ENCODE data around the gene SNUPN. TPM values are rescaled to one million over a fixed set of nuclear protein-coding genes. Genes with fewer than 3 reads are reported as not detected.
"Not testable (repeated sequence)": the region's sequence is repeated elsewhere in the genome, so short reads cannot be mapped to it uniquely, and the experiment has no call there.

The SNUPN gene
- total RNA-seq, 3 donors from 2014 or later = 18.7 to 23.9 (median 18.9) TPM

GRCh38 chr15:75639191-75639708, 13.7 kb upstream of the SNUPN start:
- DNase-seq (no peak), ATAC-seq (no peak)
- Histone ChIP-seq H3K4me1 (ENCODE audit: low read depth) (peaks cover 23% of the 10 kb centered on the region), H3K36me3 (ENCODE audit: low read depth) (no peaks in the 10 kb centered on the region), H3K9me3 (no peaks in the 10 kb centered on the region), H3K4me3 (peak overlapping the region; percentile 70)
- intact Hi-C loops (cut with DNase I, micrococcal nuclease) = no loop called here
- TF ChIP-seq, protein P1, sequence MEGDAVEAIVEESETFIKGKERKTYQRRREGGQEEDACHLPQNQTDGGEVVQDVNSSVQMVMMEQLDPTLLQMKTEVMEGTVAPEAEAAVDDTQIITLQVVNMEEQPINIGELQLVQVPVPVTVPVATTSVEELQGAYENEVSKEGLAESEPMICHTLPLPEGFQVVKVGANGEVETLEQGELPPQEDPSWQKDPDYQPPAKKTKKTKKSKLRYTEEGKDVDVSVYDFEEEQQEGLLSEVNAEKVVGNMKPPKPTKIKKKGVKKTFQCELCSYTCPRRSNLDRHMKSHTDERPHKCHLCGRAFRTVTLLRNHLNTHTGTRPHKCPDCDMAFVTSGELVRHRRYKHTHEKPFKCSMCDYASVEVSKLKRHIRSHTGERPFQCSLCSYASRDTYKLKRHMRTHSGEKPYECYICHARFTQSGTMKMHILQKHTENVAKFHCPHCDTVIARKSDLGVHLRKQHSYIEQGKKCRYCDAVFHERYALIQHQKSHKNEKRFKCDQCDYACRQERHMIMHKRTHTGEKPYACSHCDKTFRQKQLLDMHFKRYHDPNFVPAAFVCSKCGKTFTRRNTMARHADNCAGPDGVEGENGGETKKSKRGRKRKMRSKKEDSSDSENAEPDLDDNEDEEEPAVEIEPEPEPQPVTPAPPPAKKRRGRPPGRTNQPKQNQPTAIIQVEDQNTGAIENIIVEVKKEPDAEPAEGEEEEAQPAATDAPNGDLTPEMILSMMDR (IDR thresholded peaks at IDR 0.05) = no peak

GRCh38 chr15:75637245-75638009, 11.9 kb upstream of the SNUPN start:
- no peak for ATAC-seq
- Histone ChIP-seq H3K4me1 (ENCODE audit: low read depth) (peaks cover 23% of the 10 kb centered on the region), H3K9me3 (no peaks in the 10 kb centered on the region), H3K4me3 (no peak overlapping the region), H3K36me3 (ENCODE audit: low read depth) (no peaks in the 10 kb centered on the region)
- intact Hi-C loops (cut with DNase I, micrococcal nuclease) = no loop called here
- no peak for DNase-seq
- TF ChIP-seq, protein P1 (IDR thresholded peaks at IDR 0.05) = no peak

GRCh38 chr15:75636026-75636425, 10.5 kb upstream of the SNUPN start:
- H3K4me1 ChIP-seq (ENCODE audit: low read depth) = peaks cover 19% of the 10 kb centered on the region
- intact Hi-C loops (cut with DNase I, micrococcal nuclease) = no loop called here
- TF ChIP-seq, protein P1 (IDR thresholded peaks at IDR 0.05) = no peak
- H3K4me3 ChIP-seq = no peak overlapping the region
- no peaks in the 10 kb centered on the region for H3K36me3 ChIP-seq (ENCODE audit: low read depth)
- ATAC-seq (no peak), DNase-seq (no peak)
- no peaks in the 10 kb centered on the region for H3K9me3 ChIP-seq

DNA sequence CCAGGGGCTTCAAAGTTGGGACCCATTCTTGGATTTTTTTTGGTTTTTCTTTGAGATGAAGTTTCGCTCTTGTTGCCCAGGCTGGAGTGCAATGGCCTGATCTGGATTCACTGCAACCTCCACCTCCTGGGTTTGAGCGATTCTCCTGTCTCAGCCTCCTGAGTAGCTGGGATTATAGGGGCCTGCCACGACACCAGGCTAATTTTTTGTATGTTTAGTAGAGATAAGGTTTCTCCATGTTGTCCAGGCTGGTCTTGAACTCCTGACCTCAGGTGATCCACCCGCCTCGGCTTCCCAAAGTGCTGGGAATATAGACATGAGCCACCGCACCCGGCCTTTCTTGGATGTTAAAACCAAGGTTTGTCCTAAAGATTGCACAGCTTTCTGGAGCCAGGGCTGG, 8.4 kb upstream of the SNUPN start:
- DNase-seq; H3K4me3 ChIP-seq; ATAC-seq; H3K9me3 ChIP-seq; intact Hi-C loops (cut with DNase I, micrococcal nuclease); H3K36me3 ChIP-seq (ENCODE audit: low read depth): not testable (repeated sequence)
- H3K4me1 ChIP-seq (ENCODE audit: low read depth) = peaks cover 12% of the 10 kb centered on the region

- ATAC-seq = peak; percentile 38
- Histone ChIP-seq H3K4me1 (ENCODE audit: low read depth) (no peaks in the 10 kb centered on the region), H3K4me3 (no peak overlapping the region), H3K36me3 (ENCODE audit: low read depth) (no peaks in the 10 kb centered on the region), H3K9me3 (no peaks in the 10 kb centered on the region)
- intact Hi-C loops (cut with DNase I, micrococcal nuclease) = no loop called here
- TF ChIP-seq, protein P1 (IDR thresholded peaks at IDR 0.05) = no peak
- DNase-seq = peak in 1 of 3 donors; percentile 3
Observed at GRCh38 chr15:75631935-75632334, 6.4 kb upstream of the SNUPN start.

GRCh38 chr15:75622505-75622904, 3.0 kb downstream of the SNUPN start:
- intact Hi-C loops (cut with DNase I, micrococcal nuclease) = no loop called here

More at GRCh38 chr15:75622505-75622904, 3.0 kb downstream of the SNUPN start:
- Histone ChIP-seq H3K36me3 (ENCODE audit: low read depth) (no peaks in the 10 kb centered on the region), H3K9me3 (no peaks in the 10 kb centered on the region), H3K4me1 (ENCODE audit: low read depth) (peaks cover 10% of the 10 kb centered on the region), H3K4me3 (no peak overlapping the region)
- TF ChIP-seq, protein P1 (IDR thresholded peaks at IDR 0.05) = no peak
- ATAC-seq (no peak), DNase-seq (no peak)

Measured in mucosa of descending colon (tissue), 3 donors.